Left colon (tissue), 2 donors: ENCODE measurements around the gene TECTA. TPM values are rescaled to one million over a fixed set of nuclear protein-coding genes. Genes with fewer than 3 reads are reported as not detected.
A peak's percentile ranks its signal among the peaks of the same experiment; 100 is the strongest.

Experiments
- ATAC-seq: fragments of 200-7000 bp; cut with Tn5 transposase; one replicate; pipeline ENCODE4 v1.9.1; 2020; ENCODE audit warnings: mild to moderate bottlenecking, moderate library complexity
- DNase-seq, 2 donors: peaks; one replicate each; pipeline ENCODE4 v3.0.0-alpha.2; 2020
- intact Hi-C, 2 donors: fragments of 100-400 bp; cut with DNase I in 1 of 2; cut with micrococcal nuclease in 1 of 2; formaldehyde crosslinking; loops; one replicate each; pipeline versions ENCODE4 v1.11.2 to v1.14.0; 2022; cut with DNase I, micrococcal nuclease
- long read RNA-seq: library from polyadenylated mRNA; unstranded; transcript quantifications from one replicate; pipeline ENCODE4 v2.0.0, GENCODE V29; 2021
- total RNA-seq, 2 donors: library from RNA; stranded (reverse); fragmentation: NEBNext Ultra II Directional; extraction: Animal tissue kit (Norgen Biotek cat#: 25700); gene quantifications; one replicate each; pipeline ENCODE4 v1.2.1, GENCODE V29; 2021
- donor health status: DM: no; HTN: no; CAD: no.
- donor health status: DM: yes; HTN: yes; CAD: no.

The TECTA gene
- total RNA-seq = under 1 TPM; 0.14 to 0.24 TPM
- long read RNA-seq = 0 reads

- ATAC-seq = no peak
- DNase-seq = no peak
- intact Hi-C loops = no loop called here
Observed at GRCh38 chr11:121100943-121101342, at the start of gene TECTA. Gene TECTA (plus strand): TSS chr11:121101243. CDS start chr11:121102666, 1,423 bp downstream.

- ATAC-seq (no peak), DNase-seq (no peak)
- intact Hi-C loops = no loop called here
Observed at GRCh38 chr11:121053244-121053643, 47.8 kb upstream of the TECTA start.

- DNase-seq (no peak), ATAC-seq (no peak)
- intact Hi-C loops = no loop called here
Observed at GRCh38 chr11:121054266-121054665, 46.8 kb upstream of the TECTA start.

- no peak for ATAC-seq
Observed at GRCh38 chr11:121055076-121055475, 46.0 kb upstream of the TECTA start.

GRCh38 chr11:121057922-121058321, 43.1 kb upstream of the TECTA start:
- intact Hi-C loops = no loop called here
- DNase-seq (no peak), ATAC-seq (no peak)

More at GRCh38 chr11:121055076-121055475, 46.0 kb upstream of the TECTA start:
- DNase-seq = no peak
- intact Hi-C loops = no loop called here

GRCh38 chr11:121058941-121059340, 42.1 kb upstream of the TECTA start:
- no peak for DNase-seq
- ATAC-seq = no peak
- intact Hi-C loops = no loop called here

GRCh38 chr11:121059605-121060004, 41.4 kb upstream of the TECTA start:
- DNase-seq (no peak), ATAC-seq (no peak)
- intact Hi-C loops = no loop called here

GRCh38 chr11:121063728-121064127, 37.3 kb upstream of the TECTA start:
- no peak for DNase-seq
- ATAC-seq = no peak
- intact Hi-C loops = no loop called here

GRCh38 chr11:121066623-121067022, 34.4 kb upstream of the TECTA start:
- peak; percentile 76 for ATAC-seq
- intact Hi-C loops = no loop called here
- no peak for DNase-seq

- ATAC-seq (no peak), DNase-seq (no peak)
- intact Hi-C loops = no loop called here
Observed at GRCh38 chr11:121067026-121067425, 34.0 kb upstream of the TECTA start.

GRCh38 chr11:121067453-121067852, 33.6 kb upstream of the TECTA start:
- intact Hi-C loops = no loop called here
- peak; percentile 90 for ATAC-seq
- DNase-seq = no peak

GRCh38 chr11:121067962-121068647, 32.9 kb upstream of the TECTA start:
- intact Hi-C loops = no loop called here
- no peak for ATAC-seq

GRCh38 chr11:121068787-121069186, 32.3 kb upstream of the TECTA start:
- ATAC-seq (peak; percentile 73), DNase-seq (peak; percentile 11 to 27)
- intact Hi-C loops = no loop called here

More at GRCh38 chr11:121067962-121068647, 32.9 kb upstream of the TECTA start:
- peak in 1 of 2 donors; percentile 8 for DNase-seq

- DNase-seq (no peak), ATAC-seq (no peak)
- intact Hi-C loops = no loop called here
Observed at GRCh38 chr11:121070951-121071845, 29.8 kb upstream of the TECTA start.

- no peak for DNase-seq
- ATAC-seq = no peak
- intact Hi-C loops = no loop called here
Observed at GRCh38 chr11:121071846-121072450, 29.1 kb upstream of the TECTA start.

GRCh38 chr11:121081321-121081720, 19.7 kb upstream of the TECTA start:
- ATAC-seq (no peak), DNase-seq (no peak)
- intact Hi-C loops = no loop called here

GRCh38 chr11:121082219-121082618, 18.8 kb upstream of the TECTA start:
- ATAC-seq (no peak), DNase-seq (no peak)
- intact Hi-C loops = no loop called here

GRCh38 chr11:121082670-121083069, 18.4 kb upstream of the TECTA start:
- DNase-seq (no peak), ATAC-seq (no peak)
- intact Hi-C loops = no loop called here

- intact Hi-C loops = no loop called here
- ATAC-seq (no peak), DNase-seq (no peak)
Observed at GRCh38 chr11:121086866-121087265, 14.2 kb upstream of the TECTA start.

GRCh38 chr11:121089566-121089965, 11.5 kb upstream of the TECTA start:
- no peak for ATAC-seq
- intact Hi-C loops = no loop called here
- no peak for DNase-seq
